Esophagus squamous epithelium (tissue), 4 donors: Measurements from ENCODE around the gene SIGMAR1.

Experiments used
- CTCF ChIP-seq, 6 experiments: fragments of 450-650 bp in 4 of 6; fragments of 200-600 bp in 2 of 6; sonication (generic) in 2 of 6; IDR thresholded peaks; one replicate each; pipeline ENCODE4 v1.5.1; 2016 to 2019; ENCODE audit warnings: antibody characterized with exemption in 6 of 6, mild to moderate bottlenecking in 4 of 6, moderate library complexity in 4 of 6
- POLR2A ChIP-seq, 4 donors: fragments of 450-650 bp; IDR thresholded peaks; one replicate each; pipeline ENCODE4 v1.6.1; 2017; ENCODE audit warnings: antibody characterized with exemption in 4 of 4, mild to moderate bottlenecking in 4 of 4, moderate library complexity in 3 of 4

GRCh38 chr9:34686732-34687131, 49.1 kb upstream of the SIGMAR1 start:
- TF ChIP-seq CTCF (IDR thresholded peaks at IDR 0.05) = no peak
- TF ChIP-seq POLR2A (IDR thresholded peaks at IDR 0.05) = no peak
